Hepatocyte (in vitro differentiated cells): ENCODE data around the gene LRP1B. TPM values are rescaled to one million over a fixed set of nuclear protein-coding genes. Genes with fewer than 3 reads are reported as not detected.

Experiments used
- DNase-seq: peaks from one replicate; pipeline ENCODE4 v3.0.0-alpha.2; 2016; ENCODE audit warnings: low spot score
- H2AFZ ChIP-seq: fragments of 200-600 bp; sonication (generic); 2 replicates; pipeline ENCODE4 v1.6.0; 2016; ENCODE audit warnings: antibody characterized with exemption, mild to moderate bottlenecking
- H3K27ac ChIP-seq: fragments of 200-600 bp; sonication (generic); 2 replicates; pipeline ENCODE4 v1.5.1; 2016; ENCODE audit warnings: mild to moderate bottlenecking
- H3K27me3 ChIP-seq: fragments of 200-600 bp; sonication (generic); 2 replicates; pipeline ENCODE4 v1.6.1; 2016
- H3K36me3 ChIP-seq: fragments of 200-600 bp; sonication (generic); replicated peaks from 2 replicates; pipeline ENCODE4 v1.5.1; 2016; ENCODE audit warnings: low read depth; ENCODE audit not compliant: insufficient read depth
- H3K4me1 ChIP-seq: fragments of 200-600 bp; sonication (generic); 2 replicates; pipeline ENCODE4 v1.5.1; 2016; ENCODE audit warnings: mild to moderate bottlenecking, moderate library complexity; ENCODE audit not compliant: insufficient read depth
- H3K4me2 ChIP-seq: fragments of 200-600 bp; sonication (generic); 2 replicates; pipeline ENCODE4 v1.6.0; 2016
- H3K4me3 ChIP-seq: fragments of 200-600 bp; sonication (generic); 2 replicates; pipeline ENCODE4 v1.5.1; 2016; ENCODE audit warnings: mild to moderate bottlenecking
- H3K79me2 ChIP-seq: fragments of 200-600 bp; sonication (generic); 2 replicates; pipeline ENCODE4 v1.6.0; 2017; ENCODE audit warnings: mild to moderate bottlenecking
- H3K9me2 ChIP-seq: fragments of 200-600 bp; sonication (generic); replicated peaks from 2 replicates; pipeline ENCODE4 v1.6.0; 2017; ENCODE audit warnings: mild to moderate bottlenecking; ENCODE audit not compliant: insufficient read depth
- H3K9me3 ChIP-seq: fragments of 200-600 bp; sonication (generic); 2 replicates; pipeline ENCODE4 v1.5.1; 2016; ENCODE audit warnings: low read depth, mild to moderate bottlenecking
- H4K20me1 ChIP-seq: fragments of 200-600 bp; sonication (generic); 2 replicates; pipeline ENCODE4 v1.6.0; 2016; ENCODE audit warnings: mild to moderate bottlenecking; ENCODE audit not compliant: insufficient read depth, poor library complexity, severe bottlenecking
- CTCF ChIP-seq: fragments of 200-600 bp; sonication (generic); IDR thresholded peaks from 2 replicates; pipeline ENCODE4 v1.5.1; 2016; ENCODE audit warnings: antibody characterized with exemption, mild to moderate bottlenecking; ENCODE audit not compliant: poor library complexity
- EZH2 ChIP-seq: fragments of 200-600 bp; sonication (generic); IDR thresholded peaks from 2 replicates; pipeline ENCODE4 v1.6.1; 2016; ENCODE audit warnings: antibody characterized with exemption, mild to moderate bottlenecking, borderline replicate concordance
- EZH2phosphoT487 ChIP-seq: fragments of 200-600 bp; sonication (generic); IDR thresholded peaks from one replicate; pipeline ENCODE4 v1.6.1; 2018; ENCODE audit warnings: antibody characterized with exemption, mild to moderate bottlenecking, low read depth, moderate library complexity; ENCODE audit not compliant: unreplicated experiment, severe bottlenecking
- WGBS: methylation state at CpG from one replicate; pipeline ENCODE4 v1.1.6; 2016; ENCODE audit warnings: low lambda C conversion rate; ENCODE audit errors: missing lambda C conversion rate; 5-methylcytosine and 5-hydroxymethylcytosine counted together
- polyA plus RNA-seq: library from polyadenylated mRNA; unstranded; fragments of >200 nt; fragmentation: Nextera tagmentation; extraction: Ambion mirVana; gene quantifications from 2 replicates; pipeline ENCODE4 v1.2.1, GENCODE V29; 2016
- total RNA-seq: library from RNA; depleted of rRNA; stranded (reverse); fragments of >200 nt; gene quantifications from 2 replicates; pipeline ENCODE4 v1.2.3, GENCODE V29; 2014

The LRP1B gene
- total and polyA plus RNA-seq, 2 experiments from 2014 or later, result 0.65 to 2.0 TPM

- TF ChIP-seq EZH2 (no peak), EZH2phosphoT487 (no peak), CTCF (no peak)
- WGBS, result 58% methylated on average over 2 of the region's 2 CpGs
- H3K4me1 ChIP-seq, result no peaks in the 10 kb centered on the region
- no peaks in the 10 kb centered on the region for H3K79me2 ChIP-seq
- no peak overlapping the region for H2AFZ ChIP-seq
- H3K36me3 ChIP-seq, result no peaks in the 10 kb centered on the region
- H4K20me1 ChIP-seq, result no peaks in the 10 kb centered on the region
- H3K9me3 ChIP-seq, result no peaks in the 10 kb centered on the region
- no peaks in the 10 kb centered on the region for H3K9me2 ChIP-seq
- no peak for DNase-seq
- no peak overlapping the region for H3K27ac ChIP-seq
- no peak overlapping the region for H3K4me3 ChIP-seq
- no peaks in the 10 kb centered on the region for H3K27me3 ChIP-seq
- H3K4me2 ChIP-seq, result no peak overlapping the region
These were observed 1729.8 kb downstream of the LRP1B start for GRCh38 chr2:140401056-140401455.

- H4K20me1 ChIP-seq, result no peaks in the 10 kb centered on the region
- TF ChIP-seq CTCF (no peak), EZH2 (no peak), EZH2phosphoT487 (no peak)
- H3K27me3 ChIP-seq, result no peaks in the 10 kb centered on the region
- H3K4me2 ChIP-seq, result no peak overlapping the region
- no peaks in the 10 kb centered on the region for H3K4me1 ChIP-seq
- 49% methylated on average over 2 of the region's 2 CpGs for WGBS
- no peaks in the 10 kb centered on the region for H3K36me3 ChIP-seq
- H3K9me2 ChIP-seq, result no peaks in the 10 kb centered on the region
- no peaks in the 10 kb centered on the region for H3K79me2 ChIP-seq
- H2AFZ ChIP-seq, result no peak overlapping the region
- DNase-seq, result no peak
- no peaks in the 10 kb centered on the region for H3K9me3 ChIP-seq
- no peak overlapping the region for H3K4me3 ChIP-seq
- no peak overlapping the region for H3K27ac ChIP-seq
These were observed 1738.0 kb downstream of the LRP1B start for GRCh38 chr2:140392824-140393223.

GRCh38 chr2:140384946-140385345 is 1745.9 kb downstream of the LRP1B start:
- H3K36me3 ChIP-seq, result no peaks in the 10 kb centered on the region
- no peaks in the 10 kb centered on the region for H3K9me2 ChIP-seq
- no peak overlapping the region for H3K4me3 ChIP-seq
- no peak overlapping the region for H3K4me2 ChIP-seq
- H4K20me1 ChIP-seq, result no peaks in the 10 kb centered on the region
- H3K4me1 ChIP-seq, result no peaks in the 10 kb centered on the region
- no peaks in the 10 kb centered on the region for H3K79me2 ChIP-seq
- WGBS, result 93% methylated on average over 6 of the region's 6 CpGs
- H2AFZ ChIP-seq, result no peak overlapping the region
- H3K27ac ChIP-seq, result no peak overlapping the region
- no peak for DNase-seq
- TF ChIP-seq EZH2, result no peak
- TF ChIP-seq EZH2phosphoT487, result no peak
- no peak for TF ChIP-seq CTCF
- no peaks in the 10 kb centered on the region for H3K27me3 ChIP-seq
- H3K9me3 ChIP-seq, result no peaks in the 10 kb centered on the region

GRCh38 chr2:140383781-140384180 is 1747.0 kb downstream of the LRP1B start:
- H3K79me2 ChIP-seq, result no peaks in the 10 kb centered on the region
- TF ChIP-seq CTCF (no peak), EZH2 (no peak), EZH2phosphoT487 (no peak)
- H2AFZ ChIP-seq, result no peak overlapping the region
- WGBS, result 83% methylated on average over 4 of the region's 4 CpGs
- no peak overlapping the region for H3K27ac ChIP-seq
- H3K9me3 ChIP-seq, result no peaks in the 10 kb centered on the region
- no peaks in the 10 kb centered on the region for H4K20me1 ChIP-seq
- no peaks in the 10 kb centered on the region for H3K4me1 ChIP-seq
- H3K4me3 ChIP-seq, result no peak overlapping the region
- no peaks in the 10 kb centered on the region for H3K9me2 ChIP-seq
- no peak overlapping the region for H3K4me2 ChIP-seq
- DNase-seq, result no peak
- H3K36me3 ChIP-seq, result no peaks in the 10 kb centered on the region
- H3K27me3 ChIP-seq, result no peaks in the 10 kb centered on the region
